HG02852 (cell line): ENCODE results near the gene OBSCN.
"Not testable (repeated sequence)": the region's sequence is repeated elsewhere in the genome, so short reads cannot be mapped to it uniquely, and the experiment has no call there.

ENCODE experiments used
- ATAC-seq: cut with Tn5 transposase; IDR thresholded peaks from one replicate; pipeline ENCODE4 v1.9.1; 2021; ENCODE audit warnings: mild to moderate bottlenecking, moderate library complexity; ENCODE audit not compliant: unreplicated experiment

OBSCN gene

DNA sequence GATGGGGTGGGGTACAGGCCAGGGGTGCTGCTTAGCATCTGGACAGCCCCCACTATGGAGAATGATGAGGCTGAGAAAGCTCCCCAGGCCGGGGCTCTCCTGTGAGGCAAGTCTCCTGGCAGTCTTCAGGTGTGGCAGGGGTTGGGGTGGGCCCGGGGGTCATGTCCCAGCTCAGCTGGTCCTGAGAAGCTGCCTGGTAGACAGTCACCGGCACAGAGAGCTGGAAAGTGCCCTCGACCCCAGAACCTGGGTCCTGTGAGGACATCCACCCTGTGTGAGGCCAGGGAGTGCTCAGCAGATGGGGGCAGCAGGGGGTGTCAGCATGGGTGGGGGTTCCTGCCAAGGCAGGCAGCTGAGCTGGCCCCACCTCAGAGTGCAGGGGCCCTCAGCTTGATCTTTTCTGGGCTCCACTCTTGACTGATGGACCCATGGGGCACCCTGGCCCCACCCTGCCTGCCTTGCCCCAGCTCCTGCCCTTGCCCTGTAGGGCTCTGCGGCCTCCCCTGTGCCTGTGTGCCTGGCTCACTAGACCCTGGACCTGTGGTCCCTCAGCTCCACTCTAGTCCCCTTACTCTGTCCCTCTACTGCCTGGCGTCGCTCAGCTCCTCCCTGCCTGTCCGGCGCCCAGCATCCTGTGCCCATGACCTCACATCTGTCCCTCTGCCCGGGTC is 36.5 kb upstream of the OBSCN start:
- no peak for ATAC-seq

DNA sequence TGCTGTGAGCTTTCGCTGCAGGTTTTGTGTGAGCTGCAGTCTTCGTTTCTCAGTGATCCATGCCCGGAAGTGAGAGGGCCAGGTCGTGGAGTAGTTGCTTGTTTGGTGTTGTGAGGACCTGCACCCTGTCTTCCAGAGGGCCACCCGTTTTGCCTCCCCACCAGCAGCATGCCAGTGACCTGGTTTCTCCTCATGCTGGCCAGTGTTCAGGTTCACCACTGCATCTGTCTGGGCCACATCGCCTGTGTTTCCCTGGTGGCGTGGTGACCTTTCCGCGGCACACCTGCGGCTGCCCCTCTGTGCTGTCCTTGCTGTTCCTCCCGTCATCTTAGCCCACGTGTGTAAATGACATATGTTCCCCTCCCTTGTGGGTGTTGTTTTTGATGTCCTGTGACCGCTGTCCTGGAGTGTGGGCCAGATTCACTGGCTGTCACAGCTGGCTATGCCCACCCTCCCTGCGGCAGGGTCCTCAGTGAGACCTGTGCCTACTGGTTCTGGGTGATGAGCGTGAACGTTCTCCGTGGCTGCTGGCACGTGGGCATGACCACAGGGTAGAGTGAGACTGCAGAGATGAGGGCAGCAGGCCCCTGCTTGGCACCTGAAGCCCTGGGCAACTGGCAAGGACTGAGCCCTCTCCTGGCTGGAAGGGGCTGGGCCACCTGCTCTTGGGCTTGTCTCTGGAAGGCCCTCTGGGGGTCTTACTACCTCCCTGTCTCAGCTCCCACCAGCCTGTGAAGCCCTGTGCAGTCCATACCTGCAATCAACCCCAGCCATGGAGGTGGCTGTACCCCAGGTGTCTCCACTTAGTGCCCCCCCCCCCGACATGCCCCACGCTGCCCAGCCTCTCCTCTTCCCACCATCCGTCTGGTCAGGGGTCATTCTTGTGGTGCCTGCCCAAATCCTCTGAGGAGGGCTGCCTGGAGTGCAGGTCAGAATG is 35.0 kb upstream of the OBSCN start:
- ATAC-seq: no peak

DNA sequence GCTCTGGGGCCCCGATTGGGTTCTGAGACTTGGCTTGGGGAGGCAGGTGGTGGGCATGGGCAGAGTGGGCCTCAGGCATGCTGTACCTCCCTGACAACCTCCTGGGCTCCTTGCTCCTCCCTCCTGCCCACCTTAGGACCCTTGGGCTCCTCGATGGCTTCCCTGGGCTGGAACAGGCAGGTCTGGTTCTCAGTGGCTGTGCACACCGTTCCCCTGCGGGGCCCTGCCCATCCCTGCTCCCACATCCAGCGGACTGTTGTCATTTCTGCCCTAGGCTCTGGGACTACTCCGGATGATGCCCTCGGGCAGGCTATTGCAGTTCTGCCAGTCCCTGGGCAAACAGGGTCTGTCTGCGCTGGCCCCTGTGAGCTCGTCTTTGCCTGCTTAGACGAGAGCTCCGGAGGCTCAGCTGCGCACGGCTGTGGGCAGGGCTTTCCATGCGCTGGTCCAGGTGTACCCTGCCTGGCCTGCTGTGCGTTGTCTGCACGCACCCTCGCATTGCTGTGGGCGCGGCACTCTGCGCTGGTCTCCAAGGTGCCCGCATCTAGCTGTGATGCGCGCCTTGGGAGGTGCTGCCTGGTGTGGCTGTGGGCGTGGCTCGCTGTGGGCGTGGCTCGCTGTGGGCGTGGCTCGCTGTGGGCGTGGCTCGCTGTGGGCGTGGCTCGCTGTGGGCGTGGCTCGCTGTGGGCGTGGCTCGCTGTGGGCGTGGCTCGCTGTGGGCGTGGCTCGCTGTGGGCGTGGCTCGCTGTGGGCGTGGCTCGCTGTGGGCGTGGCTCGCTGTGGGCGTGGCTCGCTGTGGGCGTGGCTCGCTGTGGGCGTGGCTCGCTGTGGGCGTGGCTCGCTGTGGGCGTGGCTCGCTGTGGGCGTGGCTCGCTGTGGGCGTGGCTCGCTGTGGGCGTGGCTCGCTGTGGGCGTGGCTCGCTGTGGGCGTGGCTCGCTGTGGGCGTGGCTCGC is 34.0 kb upstream of the OBSCN start:
- ATAC-seq: not testable (repeated sequence)

DNA sequence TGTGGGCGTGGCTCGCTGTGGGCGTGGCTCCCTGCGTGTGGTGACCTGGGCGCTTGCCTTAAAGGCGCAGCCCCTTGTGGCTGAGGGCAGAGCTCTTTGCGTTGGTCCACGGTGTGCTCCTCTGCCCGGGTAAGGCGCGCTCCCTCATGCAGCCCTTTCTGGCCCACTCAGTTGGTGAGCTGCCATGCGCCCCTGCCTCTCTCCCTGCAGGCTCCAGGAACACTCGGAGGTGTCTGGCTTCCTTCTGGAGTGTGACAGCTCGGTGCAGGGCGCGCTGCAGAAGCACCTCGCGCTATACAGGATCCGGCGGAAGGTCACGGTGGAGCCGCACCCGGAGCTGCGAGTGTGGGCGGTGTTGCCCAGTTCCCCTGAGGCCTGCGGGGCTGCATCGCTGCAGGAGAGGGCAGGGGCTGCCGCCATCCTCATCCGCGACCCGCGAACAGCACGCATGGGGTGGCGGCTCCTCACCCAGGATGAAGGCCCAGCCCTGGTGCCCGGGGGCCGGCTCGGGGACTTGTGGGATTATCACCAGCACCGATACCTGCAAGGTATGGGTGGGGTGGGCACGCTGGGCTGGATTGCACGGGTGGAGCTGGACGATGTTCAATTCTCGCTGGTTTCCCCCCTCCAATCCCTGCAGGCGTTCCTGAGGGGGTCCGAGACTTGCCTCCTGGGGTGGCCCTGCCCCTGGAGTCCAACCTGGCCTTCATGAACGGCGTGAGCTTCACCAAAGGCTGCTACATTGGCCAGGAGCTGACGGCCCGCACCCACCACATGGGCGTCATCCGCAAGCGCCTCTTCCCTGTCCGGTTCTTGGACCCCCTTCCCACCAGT is 33.1 kb upstream of the OBSCN start:
- ATAC-seq: no peak

DNA sequence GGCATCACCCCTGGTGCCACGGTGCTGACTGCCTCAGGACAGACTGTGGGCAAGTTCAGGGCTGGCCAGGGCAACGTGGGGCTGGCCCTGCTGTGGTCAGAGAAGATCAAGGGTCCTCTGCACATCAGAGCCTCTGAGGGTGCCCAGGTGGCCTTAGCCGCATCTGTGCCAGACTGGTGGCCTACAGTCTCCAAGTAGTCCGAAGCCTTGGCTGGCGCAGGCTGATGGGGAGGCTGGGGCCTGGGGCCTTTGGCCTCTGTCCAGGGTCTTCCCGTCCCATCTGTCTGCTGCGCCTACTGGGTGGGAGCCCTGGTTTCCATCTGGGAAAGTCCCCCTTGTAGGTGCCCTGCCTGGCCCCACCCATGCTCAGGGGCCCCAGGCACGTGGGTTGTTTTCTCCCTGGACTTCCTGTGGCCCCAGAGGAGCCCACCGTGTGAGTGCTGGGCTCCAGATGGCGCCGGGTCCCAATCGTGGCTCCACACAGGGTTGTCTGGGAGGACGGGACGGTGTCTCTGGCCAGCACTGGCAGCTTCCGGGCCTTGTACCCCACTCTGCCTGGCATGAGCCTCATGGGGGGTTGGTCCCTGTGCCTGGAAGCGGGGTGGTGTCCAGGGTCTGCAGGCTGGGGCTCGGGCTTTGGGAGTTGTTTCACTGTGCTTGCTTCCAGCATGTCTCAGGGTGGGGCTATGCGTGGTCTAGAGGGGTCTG is 32.4 kb upstream of the OBSCN start:
- no peak for ATAC-seq

DNA sequence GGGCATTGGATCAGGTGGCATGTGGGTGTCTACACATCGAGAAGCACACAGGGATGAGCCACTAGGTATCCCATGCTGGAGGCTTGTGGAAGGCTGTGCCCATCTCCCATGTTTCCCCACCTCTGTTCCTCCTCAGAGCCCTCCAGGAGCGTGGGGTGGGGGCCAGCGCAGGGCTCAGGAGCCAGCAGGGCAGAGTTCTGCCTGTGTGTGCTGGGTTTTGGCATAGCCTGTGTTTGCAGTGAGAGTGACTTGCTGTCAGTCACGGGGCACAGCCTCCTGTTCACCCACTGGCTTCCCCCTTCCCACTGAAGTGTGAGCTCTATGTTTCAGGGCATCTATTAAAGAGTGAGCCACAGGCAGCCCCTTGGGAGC is 31.8 kb upstream of the OBSCN start:
- ATAC-seq: no peak

DNA sequence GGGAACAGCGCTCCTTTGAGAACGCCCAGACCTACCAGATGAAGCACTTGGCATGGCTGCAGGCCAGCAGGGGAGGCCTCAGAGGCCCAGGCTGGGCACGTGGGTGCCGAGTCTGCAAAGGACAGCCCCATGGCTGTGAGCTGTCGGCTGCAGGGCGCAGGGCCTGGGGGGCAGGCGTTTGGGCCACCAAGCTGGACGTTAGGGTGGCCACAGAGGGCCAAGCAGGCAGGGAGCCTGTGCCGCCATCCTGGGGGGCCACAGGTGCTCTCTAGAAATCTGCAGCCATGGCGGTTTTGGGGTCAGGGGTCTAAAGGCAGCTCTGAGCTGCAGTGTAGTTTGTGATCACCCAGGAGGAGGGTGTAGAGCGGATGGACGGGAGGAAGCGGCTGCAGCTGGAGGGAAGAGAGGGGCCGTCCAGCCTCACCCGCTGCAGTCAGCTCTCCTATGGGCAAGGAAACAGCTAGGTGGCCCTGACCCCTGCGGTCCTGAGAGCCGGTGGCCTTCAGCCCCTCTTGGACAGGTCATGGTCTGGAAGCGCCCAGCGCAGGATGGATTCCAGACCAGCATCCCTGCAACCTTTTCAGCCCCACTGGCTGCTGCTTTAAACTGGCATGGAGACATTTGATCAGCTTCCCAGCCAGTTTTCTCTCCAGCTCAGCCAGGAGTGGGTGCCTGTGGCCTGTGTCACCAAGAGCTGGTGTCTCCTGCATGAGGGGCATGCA is 31.2 kb upstream of the OBSCN start:
- ATAC-seq: no peak

DNA sequence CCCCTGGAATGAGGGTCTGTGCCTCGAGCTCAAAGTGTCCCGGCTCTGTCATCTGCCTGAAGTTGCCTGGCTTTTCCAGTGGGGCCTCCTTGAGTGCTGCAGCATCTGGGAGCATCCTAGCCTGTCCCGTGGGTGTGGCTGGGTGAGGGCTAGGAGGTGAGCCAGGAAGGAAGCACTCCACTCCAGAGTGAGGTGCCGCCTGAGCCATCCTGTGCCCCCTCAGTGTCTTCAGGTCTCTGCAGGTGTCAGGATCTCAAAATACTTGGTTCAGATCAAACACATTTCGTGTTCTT is 30.7 kb upstream of the OBSCN start:
- no peak for ATAC-seq

DNA sequence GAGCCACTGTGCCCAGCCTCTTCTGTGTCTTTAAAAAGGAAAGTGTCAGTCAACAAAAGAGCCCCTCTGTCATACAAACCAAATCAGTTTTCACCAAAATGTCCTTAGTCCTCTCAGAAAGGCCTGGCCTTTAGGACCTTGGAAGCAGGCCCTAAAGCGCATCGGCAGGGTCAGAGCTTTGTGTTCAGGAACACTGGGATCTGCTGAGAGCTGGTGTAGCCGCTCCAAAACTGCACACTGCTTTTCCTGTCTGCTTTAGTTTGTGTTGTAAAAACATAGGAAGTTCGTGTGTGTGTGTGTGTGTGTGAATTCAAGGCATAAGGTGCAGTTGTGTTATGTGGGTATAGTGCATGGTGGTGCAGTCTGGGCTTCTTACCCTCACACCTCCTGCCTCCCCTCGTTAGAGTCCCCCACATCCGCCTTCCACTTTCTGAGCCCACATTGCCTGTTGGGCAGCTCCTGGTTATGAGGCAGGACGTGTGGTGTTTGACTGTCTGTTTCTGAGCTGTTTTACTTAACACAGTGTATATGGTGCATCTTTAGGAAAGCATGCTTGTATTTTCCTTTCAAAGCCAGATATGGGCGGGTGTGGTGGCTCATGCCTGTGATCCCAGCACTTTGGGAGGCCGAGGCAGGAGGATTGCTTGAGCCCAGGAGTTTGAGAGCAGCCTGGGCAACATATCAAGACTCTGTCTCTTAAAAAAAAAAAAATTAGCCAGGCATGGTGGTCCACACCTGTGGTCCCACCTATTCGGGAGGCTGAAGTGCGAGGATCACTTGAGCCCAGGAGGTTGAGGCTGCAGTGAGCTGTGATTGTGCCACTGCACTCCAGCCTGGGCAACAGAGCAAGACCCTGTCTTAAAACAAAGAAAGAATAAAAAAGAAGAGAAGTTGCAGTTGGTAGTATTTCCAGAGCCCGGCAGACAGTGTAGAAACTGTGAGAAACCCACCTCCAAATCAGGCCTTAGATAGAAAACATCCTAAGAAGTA is 29.8 kb upstream of the OBSCN start:
- ATAC-seq: no peak

DNA sequence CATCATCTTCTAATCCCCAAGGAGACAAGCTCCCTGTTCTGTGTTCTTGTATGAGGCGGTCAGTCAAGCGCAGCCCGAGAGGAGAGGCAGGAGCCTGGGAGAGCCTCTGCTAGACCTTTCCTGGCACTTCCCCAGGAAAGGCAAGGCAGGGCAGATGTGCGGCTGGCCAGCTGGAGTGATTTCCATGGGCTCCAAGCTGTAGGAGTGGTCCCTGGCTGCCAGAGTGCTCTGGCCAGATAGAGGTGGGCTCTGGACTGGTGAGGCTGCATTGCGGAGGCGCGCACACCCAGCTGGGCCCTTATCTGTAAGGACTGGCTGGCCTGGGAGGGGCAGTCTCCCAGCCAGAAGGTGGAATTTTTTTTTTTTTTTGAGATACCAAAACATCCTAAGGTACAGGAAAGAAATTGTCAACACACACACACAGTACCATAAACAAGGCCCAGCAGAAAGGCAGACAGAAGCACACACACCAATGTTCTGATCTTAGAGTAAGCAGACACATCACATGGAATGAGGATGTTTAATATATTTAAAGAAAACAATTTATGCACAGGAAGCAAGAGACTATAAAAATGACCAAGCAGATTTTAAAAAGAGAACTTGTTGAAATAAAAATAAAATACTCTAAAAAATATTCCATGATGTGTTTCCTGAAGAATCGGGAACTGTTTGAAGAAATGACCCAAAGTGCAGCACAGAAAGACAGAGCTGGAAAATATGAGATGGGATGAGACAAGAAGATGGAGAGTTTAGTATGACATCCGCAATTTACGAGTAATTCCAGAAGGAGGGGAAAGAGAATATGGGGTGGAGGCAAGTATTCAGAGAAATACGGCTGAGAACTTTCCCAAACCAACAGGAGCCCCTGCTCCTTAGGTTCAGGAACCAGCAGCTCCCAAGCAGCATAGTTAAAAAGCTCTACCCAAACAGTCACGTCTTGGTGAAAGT is 28.8 kb upstream of the OBSCN start:
- ATAC-seq: no peak

DNA sequence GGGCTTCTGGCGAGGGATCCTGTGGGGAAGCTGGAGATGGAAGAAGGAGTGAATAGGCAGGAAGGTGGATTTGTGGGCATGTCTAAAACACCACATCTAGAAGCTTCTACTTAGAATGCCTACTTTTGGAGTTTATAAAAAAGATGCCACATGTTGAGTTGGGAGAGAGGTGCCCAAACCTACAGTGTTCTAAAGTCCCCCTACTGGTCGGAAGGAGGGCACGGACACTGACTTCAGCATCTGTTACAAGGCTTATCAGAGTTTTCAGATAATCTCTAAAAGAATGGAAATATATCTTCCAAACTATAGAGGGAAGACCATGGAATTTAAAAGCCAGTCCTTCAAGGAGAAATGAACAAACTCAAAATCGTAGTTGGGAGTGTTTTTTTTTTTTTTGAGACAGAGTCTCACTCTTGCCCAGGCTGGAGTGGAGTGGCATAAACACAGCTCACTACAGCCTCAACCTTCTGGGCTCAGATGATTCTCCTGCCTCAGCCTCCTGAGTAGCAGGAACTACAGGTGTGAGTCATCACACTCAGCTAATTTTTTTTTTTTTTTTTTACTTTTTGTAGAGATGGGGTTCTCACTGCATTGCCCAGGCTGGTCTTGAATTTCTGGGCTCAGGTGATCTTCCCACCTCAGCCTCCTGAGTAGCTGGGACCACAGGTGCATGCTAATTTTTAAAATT is 27.4 kb upstream of the OBSCN start:
- ATAC-seq: no peak

DNA sequence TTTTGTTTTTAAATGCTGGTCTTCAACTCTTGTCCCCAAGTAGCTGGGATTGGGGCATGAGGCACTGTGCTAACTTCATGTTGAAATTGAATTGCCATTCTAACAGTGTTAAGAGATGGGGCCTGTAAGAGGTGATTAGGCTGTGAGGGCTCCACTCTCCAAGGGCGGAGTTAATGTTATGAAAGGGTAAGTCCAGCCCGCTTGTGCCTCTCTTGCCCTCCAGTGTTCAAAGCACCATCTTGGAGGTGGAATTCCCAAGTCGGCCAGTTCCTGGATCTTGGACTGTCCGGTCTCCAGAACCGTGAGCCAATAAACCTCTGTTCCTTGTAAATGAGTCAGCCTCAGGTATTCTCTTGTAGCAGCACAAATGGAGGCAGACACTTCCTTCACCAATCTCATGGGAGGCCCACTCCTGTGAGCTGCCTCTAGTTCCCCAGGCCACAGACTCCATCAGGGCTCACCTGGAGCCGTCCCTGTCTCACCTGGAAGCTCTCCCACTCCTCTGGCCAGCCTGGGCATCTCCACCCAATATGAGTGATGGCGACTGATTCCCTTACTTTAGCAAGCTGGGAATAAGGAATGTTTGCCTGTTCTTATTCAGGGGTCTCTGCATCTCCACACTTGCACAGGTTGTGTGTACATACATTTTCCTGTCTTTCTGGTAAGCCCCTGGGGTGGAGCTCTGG is 26.7 kb upstream of the OBSCN start:
- no peak for ATAC-seq

DNA sequence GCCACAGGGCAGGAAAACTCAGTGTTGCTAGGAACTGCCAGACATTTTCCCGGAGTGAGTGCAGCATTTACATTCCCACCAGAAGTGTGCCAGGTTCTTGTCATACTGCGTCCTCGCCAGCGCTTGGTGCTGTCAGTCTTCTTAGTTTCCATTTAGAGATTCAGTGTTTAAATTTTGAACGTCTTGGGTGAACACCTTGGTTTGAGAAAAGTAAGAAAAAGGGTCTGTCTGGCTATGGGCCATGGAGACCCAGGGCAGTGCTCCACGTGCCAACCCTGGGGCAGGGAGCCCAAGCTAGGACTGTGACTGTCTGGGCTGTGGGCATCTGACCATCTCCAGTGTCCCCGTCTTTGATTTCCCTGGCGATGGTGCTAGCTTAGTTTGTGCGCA is 26.2 kb upstream of the OBSCN start:
- no peak for ATAC-seq

DNA sequence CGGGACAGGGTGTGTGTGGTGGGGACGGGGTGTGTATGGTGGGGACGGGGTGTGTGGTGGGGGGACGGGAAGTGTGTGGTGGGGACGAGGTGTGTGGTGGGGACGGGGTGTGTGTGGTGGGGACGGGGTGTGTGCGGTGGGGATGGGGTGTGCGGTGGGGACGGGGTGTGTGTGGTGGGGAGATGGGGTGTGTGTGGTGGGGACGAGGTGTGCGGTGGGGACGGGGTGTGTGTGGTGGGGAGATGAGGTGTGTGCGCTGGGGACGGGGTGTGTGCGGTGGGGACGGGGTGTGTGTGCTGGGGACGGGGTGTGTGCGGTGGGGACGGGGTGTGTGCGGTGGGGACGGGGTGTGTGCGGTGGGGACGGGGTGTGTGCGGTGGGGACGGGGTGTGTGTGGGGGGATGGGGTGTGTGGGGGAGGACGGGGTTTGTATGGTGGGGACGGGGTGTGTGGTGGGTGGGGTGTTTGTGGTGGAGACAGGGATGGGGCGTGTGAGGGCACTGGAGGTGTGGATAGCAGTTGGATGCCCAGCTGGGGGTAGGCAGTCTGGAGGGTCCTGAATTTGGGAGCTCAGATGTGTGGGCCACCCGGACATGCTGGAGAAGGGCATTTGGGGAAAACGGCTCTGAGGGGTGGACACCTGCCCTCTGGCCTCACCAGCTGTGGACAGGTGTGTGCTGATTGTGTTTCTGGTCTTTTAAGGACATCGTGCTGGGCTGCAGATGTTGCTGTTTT is 25.4 kb upstream of the OBSCN start:
- no peak for ATAC-seq

DNA sequence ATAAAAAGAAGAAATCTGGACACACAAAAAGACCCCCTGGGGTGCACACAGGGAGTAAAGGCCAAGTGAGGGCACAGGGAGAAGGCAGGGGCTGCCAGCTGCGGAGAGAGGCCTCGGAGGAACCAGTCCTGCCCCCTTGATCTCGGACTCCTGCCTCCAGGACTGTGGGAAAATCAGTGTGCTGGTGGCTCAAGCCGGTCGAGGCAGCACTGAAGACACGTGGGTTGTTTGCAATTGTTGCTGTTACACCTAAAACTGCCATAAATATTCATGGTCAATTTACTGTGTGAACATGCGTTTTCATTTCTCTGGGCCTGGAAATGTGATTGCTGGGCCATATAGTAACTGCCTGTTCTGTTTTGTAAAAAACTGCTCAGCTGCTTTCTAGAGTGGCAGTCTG is 23.7 kb upstream of the OBSCN start:
- ATAC-seq: no peak
